ENCODE results near the gene PADI1. TPM values are rescaled to one million over a fixed set of nuclear protein-coding genes. Genes with fewer than 3 reads are reported as not detected.

PADI1 gene
- total RNA-seq, 1 experiment from 2014 or later = 1.9 TPM

DNA sequence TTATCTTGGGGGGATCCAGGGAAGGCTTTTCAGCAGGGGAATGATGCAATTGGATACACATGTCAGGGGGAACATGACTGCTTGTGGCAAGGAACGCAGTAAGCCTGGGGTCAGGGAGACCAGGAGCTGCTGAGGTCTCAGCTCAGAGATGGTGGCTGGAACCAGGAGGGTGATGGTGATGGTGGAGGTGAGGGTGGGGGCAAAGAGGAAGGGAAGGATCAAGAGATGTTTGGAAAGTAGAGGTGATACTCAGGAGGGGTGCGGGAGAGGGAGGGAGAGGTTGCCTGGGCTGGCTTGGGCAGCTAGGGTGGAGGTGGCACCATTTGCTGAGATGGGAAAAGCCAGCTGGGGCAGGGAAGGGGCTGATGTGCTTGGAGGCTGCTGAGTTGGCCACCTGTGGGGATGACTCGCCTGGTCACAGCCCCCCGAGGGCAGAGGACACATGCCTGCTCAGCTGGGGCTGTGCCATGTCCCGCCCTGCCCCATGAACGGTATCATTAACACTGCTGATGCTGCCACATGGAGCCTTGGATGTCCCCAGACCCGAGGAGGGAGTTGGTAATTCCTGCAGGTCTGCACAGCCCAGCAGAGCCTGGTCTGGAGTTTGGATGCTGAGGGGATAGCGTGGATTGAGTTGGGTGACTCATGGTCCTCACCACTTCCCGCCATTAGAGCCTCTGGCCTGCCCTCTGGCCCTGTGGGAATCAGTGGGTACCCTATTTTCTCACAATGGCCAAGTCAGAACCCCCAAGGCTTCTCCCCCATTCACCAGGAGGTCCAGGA lies 6.3 kb upstream of the PADI1 start:
- peak; percentile 90 for DNase-seq (ENCODE audit: low read depth)

DNA sequence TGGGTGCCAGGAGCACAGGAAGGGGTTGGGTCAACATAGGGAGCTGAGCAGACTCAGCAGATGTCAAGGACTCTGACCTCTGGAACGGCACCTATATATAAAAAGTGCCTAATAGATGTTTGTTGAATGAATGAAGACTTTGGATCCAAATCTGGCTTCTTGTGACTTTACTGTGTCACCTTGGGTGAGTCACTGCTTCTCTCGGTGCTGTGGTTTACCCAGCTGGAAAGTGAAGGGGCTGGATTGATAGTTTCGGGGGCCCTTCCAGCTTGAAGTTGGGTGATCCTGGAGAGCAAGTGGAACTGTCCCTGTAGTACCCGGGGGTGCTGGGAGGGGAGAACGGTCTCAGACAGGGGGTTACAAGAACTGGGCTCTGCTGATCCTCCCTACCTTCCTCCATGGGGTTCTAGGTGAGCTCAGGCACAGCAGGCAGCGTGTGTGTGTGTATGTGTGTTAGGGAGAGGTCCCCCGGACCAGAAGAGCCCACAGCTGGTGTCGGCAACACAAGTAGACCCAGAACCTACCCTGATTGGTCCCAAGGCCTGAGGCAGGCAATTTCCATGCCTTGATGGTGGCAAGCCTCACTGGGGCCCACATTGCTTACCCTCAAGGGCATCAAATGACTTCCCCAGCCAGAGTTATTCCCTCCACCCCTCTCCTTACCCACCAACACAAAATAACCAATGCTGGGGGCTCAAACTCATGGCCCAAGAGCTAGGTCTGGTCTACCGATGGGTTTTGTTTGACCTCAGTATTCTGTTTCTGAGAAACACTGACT lies 5.5 kb upstream of the PADI1 start:
- no peak for DNase-seq (ENCODE audit: low read depth)

DNA sequence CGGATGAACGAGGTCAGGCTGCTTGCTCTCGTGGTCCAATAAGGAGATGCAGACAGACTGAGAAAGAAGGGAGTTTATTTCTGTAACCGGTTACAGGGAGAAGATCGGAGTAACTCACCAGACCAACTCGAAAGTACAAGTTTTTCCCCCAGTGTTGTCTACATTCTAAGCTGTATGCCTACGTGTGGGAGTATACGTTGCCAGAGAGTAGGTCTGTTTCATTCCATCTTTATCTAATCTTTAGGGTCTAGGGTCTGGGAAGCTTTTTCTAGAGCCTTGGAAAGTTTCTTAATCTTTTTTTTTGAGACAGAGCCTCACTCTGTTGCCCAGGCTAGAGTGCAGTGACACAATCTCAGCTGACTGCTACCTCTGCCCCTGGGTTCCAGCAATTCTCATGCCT lies 4.7 kb upstream of the PADI1 start:
- no peak for DNase-seq (ENCODE audit: low read depth)

DNA sequence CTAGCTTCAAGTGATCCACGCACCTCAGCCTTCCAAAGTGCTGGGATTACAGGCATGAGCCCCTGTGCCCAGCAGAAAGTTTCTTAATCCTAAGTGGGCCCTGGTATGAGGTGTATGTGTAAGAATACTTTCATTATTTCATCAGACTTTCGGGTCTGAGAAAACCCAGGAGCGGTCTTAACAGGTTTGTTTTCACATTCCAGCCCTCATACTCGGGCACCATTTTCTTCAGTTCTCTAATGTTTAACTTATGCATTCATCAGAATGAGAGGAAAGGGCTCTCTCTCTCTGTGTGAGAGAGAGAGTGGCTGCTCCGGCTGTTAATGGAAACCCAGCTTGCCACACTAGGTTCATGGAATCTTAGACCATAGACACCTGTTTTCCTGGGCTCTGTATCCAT lies 4.2 kb upstream of the PADI1 start:
- DNase-seq (ENCODE audit: low read depth) = no peak

DNA sequence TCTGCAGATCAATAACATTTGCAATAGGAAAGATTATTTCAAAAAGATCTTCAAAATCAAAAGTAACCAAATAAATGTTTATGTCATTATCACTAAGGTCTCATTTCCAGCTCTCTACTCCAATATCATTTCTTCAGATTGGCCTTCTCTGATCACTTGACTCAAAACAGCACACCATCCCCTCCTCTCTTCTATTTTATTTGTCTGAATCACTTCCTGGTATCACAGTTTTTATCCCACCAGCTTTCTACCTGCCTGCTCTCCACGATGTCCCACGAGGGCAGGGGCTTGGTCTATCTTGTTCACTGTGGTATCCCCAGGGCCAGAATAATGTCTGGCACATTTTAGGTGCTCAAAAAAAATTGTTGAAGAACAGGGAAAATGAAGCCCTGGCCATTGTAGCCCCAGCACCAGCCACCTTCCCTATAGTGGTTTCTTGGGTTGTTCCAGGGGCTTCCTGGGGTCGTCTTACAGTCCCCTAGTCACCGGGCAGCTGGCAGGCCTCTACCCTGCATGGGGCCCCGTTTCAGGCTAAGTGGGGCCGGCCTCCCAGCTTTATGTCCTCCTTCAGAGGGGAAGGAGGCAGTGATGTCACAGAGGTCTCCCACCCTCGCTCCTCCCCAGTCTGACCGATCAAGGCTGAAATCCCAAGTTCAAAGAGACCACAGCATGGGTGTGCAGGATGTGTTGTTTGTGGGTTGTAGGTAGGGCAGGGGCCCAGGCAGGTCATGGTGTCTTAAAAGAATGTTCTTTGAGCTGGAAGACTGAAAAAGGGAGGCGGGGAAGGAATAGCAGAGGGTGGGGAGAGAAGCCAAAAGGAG lies 3.5 kb upstream of the PADI1 start:
- peak; percentile 47 for DNase-seq (ENCODE audit: low read depth)

DNA sequence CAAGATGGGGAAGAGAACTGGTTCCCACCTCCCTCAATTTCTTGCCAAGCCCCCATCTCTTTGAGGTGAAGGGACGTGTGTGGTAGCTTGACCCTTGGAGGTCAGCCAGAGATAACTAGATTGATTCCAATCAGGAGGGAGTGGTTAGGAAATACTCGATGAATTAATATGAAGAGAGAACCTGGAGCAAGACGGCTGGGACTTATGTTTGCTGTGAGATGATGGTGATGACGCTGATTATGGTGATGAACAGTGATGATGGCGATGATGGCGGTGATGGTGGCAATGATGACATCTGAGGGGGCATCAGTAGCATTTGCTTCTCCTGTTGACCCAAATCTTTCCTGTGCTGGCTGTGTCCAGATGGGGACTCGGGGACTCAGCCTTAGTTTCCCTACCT lies 724 bp downstream of the PADI1 start:
- no peak for DNase-seq (ENCODE audit: low read depth)

DNA sequence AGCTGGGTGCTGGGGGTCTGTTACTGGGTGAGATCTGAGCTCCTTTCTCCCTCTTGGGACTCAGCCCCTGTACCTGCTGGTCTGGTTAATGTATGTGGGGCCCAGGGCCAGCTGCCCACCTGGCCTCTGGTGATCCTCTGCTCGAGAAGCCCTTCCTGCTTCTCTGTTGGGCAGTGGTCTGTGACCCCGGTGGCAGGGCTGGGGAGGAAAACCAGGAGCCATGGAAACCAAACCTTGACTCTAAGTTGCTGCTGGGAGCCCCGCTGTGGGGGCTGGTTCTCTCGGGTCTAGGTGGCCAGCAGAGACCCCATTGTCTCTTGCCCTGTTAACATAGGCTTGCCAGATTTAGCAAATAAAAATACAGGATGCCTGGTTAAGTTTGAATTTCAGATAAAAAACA lies 1.3 kb downstream of the PADI1 start:
- DNase-seq (ENCODE audit: low read depth) = no peak

DNA sequence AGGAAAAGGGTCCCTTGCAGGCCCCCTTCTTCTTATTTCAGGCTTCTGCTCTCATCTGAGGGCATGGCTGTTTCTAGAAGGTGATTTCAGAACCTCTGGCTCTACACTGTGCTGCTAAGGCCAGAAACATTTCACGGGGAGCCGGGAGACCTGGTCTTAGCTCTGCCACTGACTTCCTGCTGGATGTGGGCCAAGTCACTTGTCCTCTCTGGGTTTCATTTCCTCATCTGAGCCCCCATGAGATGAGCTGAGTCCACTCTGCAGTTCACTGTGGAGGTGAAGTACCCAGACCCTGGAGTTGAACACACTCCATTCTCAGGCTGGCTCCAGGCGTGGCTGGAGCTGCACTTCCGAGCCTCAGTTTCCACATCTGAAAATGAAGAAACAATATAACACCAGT lies 2.1 kb downstream of the PADI1 start:
- DNase-seq (ENCODE audit: low read depth) = no peak

DNA sequence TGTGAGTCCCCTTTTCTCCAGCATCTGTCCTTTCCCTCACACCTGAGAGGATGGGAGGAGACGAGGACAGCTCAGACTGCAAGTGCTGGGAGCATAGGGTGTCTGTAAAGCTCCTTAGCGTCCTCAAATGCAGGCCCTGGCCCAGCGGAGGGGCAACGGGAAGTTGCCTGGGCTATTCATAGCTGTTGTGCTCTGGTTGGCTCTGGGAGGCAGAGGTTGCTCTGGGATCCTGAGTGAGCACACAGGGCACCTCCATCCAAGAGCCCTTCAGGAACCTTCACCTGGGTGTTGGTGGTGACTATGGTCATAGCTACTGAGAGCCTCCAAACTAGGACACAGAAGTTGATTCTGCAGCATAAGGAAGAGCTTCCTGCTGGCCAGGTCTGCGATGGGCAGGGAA lies 2.6 kb downstream of the PADI1 start:
- DNase-seq (ENCODE audit: low read depth) = no peak

DNA sequence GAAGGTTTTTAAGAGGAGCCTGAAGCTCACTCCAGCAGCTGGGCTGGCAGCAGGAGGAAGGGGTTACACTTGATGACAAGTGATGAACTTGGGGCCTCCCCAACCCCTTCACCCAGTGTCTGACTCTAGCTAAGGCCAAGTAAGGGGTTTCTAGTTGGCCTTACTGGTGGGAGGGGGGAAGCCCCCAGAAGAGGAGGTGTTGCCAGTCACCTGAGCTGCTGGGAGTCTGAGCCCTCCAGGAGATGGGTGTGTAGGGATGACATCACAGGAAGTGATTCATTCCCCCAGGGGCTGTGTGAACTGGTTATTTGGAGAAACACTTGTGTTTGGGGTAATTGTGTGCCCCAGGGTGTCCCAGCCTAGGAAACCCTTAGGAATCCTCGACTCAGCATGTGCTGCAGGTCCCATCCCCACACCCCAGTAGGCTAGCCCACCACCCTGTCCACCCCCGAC lies 3.1 kb downstream of the PADI1 start:
- DNase-seq (ENCODE audit: low read depth) = peak; percentile 91

DNA sequence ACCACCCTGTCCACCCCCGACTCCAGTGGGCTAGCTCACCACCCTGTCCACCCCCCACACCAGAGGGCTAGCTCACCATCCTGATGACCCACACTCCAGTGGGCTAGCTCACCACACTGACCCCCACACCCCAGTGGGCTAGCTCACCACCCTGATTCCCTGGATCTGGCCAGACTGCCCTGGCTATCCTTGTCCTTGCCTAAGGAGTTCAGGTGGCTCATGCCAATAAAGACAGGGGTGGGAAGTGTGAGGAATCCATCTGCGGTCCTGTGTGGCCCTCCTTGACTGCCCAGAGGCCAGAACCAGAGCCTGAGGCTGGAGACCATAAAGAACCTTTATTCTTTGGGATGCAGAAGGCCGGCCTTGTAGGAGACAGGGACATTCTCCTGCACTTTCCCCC lies 3.6 kb downstream of the PADI1 start:
- no peak for DNase-seq (ENCODE audit: low read depth)

DNA sequence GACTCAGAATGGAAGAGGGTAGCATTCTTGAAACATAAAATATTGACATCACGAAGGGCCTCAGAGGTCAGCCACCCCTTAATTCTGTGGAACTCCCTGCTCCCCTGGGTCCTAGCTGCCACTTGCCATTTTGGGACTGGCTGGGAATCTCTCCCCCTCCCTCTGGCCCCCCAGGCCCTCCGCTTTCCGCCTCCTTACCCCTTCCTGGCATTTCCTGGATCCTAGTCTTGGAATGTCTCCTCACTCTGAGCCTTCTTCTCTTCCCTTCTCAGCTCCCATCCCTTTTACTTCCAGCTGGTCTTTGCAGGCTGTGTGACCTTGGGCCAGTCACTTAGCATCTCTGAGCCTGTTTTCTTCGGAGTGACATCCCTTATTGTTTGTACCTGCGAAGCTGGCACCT lies 4.5 kb downstream of the PADI1 start:
- DNase-seq (ENCODE audit: low read depth) = no peak

DNA sequence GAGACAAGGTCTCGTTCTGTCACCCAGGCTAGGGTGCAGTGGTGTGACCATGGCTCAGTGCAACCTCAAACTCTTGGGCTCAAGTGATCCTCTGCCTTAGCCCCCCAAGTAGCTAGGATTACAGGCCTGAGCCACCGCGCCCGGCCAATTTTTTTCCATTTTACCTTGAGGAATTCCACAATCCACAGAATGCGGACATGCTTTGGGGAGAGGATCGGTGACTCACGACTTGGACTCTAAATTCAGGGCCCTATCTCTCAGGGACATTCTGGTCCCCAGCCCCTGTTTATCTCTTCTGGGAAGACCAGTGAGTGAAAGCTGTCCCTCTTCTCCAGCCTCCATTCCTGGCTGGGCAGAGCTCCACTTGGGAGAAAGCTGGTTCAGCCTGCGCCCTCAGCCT lies 5.2 kb downstream of the PADI1 start:
- peak; percentile 43 for DNase-seq (ENCODE audit: low read depth)

DNA sequence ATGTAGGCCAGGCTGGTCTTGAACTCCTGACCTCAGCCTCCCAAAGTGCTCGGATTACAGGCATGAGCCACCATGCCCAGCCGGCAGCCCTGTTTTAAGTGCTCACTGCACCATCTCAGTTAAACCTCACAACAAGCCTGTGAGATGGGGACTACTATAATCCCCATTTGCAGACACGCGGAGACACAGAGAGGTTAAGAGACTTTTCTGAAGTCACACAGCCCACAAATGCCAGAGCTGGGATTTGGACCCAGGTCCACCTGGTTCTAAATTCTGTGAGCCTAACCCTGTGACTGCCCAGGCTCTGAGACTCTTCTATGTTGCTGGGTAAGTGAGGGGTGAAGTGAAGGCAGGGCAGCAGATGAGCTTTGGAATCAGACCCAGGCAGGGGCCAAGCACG lies 6.4 kb downstream of the PADI1 start:
- no peak for DNase-seq (ENCODE audit: low read depth)

DNA sequence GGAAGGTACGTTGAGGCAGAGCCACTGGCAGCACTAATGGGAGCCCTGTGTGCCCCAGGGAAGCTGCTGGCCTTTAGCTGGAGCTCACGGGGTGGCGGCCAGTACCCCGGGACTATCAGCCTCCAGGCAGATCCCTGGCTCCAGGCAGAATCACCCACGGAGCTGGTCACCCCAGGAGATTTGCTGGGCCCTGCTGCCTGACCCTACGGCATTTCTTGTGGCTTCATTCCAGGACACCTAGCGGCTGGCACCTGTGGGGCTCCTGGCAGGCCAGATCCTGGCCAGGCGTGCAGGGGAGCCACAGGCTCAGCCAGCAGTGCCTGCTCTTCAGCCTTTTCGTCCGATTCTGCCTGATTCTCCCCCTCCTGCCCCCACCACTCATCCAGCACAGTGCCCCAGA lies 7.1 kb downstream of the PADI1 start:
- no peak for DNase-seq (ENCODE audit: low read depth)

DNA sequence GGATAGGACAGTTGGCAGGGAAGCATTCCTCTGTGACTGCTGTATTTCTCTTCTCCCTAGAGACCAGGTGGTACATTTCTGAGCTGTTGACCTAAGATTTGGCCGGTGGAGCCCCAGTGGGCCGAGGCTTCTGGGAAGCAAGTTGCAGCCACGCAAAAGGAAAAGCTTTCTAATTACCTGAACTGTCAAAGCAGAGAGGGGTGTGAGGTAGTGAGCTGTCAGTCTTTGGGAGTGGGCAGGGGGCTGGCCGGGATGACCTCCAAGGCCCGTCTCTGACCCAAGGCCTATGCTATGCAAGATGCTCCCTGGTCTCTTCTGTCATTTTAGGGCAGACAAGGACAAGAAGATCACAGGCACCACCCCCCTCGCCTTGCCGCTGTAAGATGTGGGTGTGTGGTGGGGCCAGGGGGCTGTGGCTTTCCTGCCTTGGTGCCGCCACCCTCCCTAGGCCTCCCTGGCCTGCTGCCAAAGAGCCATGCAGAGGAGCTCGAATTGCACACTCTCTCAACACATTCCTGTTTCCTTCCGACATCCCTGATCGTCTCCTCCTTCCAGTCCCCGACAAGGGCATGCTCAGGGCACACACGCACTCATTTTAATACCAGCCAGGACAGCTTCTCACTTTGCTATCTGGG lies 7.7 kb downstream of the PADI1 start:
- peak; percentile 91 for DNase-seq (ENCODE audit: low read depth)

DNA sequence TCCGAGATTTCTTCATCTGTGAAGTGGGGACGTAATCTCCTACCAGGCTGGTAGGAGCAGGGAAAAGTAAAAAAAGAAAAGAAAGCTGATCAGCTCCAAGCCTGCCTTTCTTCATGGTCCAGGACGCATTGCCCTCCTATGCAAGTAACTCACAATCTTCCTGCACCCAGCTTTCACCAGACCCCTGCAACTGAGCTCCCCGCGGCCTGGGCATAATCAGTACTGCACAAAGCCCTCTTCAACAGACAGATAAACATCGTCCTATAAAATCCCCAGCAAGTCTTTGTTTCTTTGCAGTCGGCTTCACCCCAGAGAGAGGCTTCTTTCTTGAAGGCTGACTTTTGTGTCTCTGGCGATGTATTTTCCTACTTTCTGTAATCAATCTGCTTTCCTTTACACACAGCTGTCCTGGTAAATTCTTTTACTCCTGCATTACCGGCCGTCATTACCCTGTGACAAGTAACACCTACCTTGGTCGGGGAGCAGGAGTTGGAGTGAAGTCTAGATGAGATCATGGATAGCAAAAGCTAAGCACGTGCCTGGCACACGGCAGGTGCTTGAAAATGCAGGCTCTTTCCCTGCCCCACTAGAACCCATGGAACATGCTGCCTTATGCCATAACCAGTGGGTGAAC lies 8.3 kb downstream of the PADI1 start:
- DNase-seq (ENCODE audit: low read depth) = no peak

DNA sequence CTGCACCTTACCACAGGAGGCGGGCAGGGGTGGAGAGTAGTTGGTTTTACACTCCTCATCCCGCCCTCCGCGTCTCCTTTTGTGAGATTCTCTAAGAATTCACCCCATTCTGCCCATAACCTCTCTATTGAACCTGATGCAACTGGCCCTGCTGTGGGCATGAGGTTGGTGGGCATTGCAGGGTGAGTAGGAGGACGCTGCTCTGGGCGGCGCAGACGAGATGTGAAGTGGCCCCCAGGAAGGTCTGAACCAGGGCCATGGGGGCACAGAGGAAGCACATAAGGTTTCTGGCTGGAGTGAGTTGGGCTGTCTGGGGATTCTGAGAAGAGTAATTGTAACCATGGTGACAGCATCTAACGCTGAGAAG lies 8.8 kb downstream of the PADI1 start:
- no peak for DNase-seq (ENCODE audit: low read depth)

DNA sequence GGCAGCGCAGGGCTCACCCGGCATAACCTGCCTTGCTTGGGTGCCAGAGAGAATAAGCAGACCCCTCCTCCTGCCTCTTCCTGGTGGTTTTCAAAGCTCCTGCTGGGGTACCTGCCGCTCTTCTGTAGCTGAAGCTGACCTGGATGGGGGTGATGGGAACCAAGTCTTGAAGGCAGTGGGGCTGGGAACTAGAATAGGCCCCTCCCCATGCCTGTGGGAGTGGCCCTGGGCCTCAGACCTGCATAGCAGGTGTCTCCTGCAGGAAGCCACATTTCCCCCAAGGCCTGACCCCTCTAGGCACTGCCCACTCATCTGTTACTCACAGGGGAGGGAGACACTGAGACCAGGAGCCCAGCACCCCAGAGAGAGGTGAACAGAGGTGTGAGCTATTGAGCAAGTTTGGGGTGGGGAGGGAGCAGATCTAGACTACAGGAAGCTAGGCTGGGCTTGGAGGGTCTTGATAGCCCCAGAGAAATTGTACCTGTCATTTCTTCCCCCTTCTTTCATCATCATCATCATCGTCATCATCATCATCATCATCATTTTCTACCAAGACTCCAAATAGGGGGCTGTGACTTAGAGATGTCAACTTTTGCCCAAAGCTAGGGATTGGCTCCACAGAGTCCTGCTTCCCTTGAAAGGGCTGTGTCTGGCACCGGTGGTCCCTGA lies 10.1 kb downstream of the PADI1 start:
- no peak for DNase-seq (ENCODE audit: low read depth)

DNA sequence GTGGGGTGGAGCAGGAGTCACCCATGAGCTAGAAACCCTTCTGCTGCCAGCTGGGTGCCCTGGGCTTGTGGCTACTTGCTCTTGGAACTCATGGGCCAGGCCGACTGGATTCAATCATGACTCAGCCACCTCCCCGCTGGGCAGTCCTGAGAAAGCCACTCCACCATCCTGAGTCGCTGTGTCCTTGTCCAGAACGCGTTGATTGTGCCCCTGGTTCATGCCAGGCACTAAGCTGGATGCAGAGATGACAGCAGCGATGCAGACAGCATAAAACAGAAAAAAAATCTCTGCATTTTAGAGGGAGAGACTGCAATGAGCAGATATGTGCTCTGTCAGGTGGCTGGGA lies 10.6 kb downstream of the PADI1 start:
- peak; percentile 77 for DNase-seq (ENCODE audit: low read depth)

DNA sequence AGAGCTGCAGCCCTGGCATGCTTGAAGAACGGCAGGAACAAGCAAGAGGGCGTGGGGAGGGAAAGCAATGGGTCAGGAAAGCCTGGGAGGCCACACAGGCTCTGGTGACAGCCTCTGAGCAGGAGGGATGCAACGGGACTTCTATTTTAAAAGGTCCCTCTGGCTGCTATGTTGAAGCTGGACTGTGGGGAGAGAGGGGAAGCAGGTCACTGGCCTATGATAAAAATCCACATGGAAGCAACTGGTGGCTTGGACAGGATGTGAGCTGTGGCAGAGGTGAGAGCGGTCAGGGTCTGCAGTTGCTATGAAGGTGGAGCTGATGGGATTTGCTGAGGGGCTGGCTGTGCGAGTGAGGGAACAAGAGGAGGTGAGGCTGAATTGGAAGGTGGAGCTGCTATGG lies 11.2 kb downstream of the PADI1 start:
- DNase-seq (ENCODE audit: low read depth) = no peak
